Hypothalamus (tissue), 51 donors: Measurements from ENCODE around the gene MAML3.

Source experiments
- DNase-seq, 51 donors: peaks; one replicate each; lab custom pipeline; 2025; lab: John Stamatoyannopoulos, UW

MAML3 gene

DNA sequence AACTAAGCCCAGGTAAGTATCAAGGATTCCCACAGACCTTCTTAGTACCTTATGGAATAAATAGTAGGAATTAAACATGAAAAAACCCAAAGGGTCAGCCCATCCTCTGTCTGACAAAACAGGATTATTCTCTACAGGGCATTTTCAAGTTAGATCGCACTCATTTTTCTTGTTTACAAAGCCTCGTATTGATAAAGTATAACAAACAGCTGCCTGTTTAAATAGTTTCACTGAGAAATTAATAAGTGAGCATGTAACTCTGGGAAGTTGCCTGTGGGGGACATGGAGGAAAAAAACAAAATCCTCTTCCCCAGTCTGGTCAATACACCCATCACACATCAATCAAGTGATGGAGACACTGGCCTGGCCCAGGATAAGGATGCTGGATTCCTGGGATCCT, 48.5 kb downstream of the MAML3 start:
- no peak for DNase-seq

DNA sequence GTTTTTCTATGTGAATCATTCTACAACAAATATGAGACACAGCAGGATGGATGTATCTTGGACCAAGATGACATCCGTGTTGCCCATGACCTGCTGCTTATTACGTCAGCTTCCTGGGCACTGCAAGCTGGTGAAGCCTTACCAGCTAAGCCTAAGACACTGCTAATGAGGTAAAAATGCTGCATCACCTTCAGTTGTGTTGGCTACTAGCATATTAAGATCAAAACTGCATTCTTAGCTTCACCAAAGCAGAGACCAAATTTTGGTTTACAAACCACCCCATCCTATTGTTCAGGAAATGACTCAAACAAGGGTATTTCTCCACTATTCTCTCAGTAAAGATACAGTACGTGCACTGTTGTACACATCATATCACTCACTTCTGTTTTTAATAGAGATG, 50.3 kb downstream of the MAML3 start:
- DNase-seq = no peak

DNA sequence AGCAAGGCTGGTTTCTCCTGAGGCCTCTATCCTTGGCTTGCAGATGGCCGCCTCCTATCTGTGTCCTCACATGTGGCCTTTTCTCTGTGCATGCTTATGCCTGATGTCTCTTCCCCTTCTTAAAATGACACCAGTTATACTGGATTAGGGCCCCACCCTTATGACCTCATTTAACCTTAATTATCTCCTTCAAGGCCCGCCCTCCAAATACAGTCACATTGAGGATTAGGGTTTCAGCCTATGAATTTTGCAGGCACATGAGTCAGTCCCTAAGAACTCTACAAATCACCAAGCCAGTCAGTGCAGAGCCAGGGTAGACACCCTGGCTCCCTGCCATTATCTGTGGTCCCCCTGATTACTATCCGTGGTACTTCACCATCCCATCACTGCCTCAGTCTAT, 51.6 kb downstream of the MAML3 start:
- DNase-seq = no peak

DNA sequence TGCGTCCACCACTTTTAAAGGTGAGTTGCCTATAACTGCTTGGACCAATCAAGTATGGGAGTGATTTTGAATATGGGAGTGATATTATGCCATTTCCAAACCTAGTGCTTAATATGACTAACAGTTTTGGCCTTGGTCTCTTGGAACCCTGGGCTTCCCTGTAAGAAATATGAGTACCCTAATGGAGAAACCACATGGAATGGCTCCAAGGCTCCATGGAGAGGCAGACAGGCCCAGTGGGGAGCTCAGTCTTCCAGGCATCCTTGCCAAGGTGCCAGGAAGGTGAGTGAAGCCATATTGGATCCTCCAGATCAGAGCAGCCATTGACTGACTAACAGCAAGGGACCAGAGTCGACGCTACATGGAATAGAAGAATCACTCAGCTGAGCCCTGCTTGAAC, 53.2 kb downstream of the MAML3 start:
- DNase-seq = no peak

DNA sequence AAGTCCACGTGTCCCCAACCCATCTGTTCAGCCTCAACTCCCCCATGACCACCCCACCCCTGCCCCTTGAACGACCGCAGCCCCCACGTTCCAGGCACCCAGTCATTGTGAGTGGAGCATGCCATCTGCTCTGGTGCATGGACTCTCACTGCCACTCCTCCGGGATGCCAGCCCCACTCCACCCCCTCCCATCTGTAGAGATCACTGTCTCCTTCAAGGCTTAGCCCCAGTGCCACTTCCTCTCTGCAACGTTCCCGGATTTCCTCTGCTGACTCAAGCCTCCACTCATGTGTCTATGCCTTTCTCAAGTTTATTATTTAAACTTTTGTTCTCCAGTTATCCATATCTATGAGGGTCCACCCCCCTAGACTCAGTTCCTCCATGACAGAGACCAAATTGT, 54.0 kb downstream of the MAML3 start:
- DNase-seq = peak in 29 of 51 donors; percentile 4 to 61 (median 16)

DNA sequence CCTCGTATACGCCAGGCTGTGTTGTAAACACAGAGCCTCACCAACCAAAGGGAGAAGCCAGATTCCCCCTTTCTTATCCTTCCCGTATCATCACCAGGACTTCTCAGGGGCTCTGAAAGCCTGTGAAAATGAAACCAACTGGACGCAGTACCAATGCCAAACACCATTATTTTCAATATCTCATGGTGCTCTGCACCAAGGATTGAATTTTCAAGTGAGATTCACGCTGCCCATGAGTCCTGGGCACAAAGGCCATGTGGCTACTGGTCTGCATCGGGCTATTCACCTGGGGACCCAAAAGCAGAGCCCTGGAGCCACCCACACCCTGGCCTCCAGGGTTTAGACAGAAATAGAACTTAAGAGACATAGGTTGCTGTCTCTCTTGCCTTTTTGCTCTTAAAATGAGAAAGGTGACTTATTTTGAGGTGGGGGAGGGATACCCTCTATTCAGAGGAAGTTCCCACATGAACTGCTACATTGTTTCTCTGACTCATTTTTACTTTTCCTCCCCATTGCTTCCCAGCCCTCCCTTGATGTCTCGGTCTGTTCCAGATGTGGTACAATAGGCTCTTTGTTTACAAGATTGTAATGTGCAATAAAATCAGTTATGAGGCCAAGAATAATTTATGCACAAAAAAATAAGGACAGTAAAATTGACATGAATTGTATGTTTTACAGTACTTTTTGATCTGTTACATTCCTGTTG, 55.4 kb downstream of the MAML3 start:
- peak in 5 of 51 donors; percentile 2 to 40 (median 12) for DNase-seq

DNA sequence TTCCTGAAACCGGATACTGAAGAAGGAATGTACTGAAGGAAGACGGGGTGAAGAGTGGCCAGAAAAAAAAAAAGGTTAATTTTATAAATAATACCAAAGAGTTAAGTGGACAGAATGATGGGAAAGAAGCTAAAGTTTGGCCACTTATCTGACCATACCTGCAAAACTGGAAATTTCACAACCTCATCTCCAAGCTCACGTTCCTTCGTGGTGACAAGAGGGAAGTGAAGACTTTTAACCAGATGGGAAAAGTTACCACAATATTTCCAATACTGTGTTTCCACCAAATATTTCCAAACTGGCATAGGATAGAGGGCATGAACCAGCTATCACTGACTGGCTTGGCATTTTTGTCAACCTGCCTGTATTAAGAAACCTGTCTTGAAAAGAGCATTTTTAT, 56.4 kb downstream of the MAML3 start:
- no peak for DNase-seq

DNA sequence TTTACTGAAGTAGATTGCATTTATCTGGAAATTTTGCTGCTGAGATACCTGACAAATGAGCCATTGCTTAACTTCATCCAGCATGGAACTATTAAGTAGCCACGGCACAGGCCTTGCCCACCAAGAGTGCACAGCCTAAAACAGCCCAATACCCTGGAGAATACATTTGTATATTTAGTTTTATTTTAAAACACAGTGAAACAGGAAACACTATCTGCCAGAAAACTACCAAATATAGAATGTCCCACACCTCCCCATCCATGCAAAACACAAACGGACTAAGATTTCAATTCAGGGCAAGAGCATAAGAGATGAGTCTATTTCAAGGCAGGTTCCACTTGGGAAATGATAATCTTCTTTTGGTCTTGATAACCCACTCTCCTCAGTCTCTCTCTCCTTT, 57.1 kb downstream of the MAML3 start:
- DNase-seq = no peak

DNA sequence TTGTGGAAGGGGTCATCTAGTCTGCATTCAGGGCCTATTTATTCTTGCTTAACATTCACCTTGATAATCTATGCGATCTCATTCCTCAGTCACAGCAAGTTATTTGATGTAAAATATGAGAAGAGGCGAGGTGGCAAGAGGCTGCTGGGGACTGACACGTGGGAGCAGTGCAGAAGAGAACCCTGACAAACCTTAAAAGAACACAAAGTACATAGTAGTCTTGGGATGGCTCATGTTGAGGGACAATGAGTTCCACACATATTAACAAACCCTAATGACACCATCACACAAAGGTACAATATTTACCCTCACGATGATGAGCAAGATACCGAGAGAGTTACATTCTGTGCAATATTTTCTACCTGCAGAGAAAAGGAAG, 57.5 kb downstream of the MAML3 start:
- no peak for DNase-seq

DNA sequence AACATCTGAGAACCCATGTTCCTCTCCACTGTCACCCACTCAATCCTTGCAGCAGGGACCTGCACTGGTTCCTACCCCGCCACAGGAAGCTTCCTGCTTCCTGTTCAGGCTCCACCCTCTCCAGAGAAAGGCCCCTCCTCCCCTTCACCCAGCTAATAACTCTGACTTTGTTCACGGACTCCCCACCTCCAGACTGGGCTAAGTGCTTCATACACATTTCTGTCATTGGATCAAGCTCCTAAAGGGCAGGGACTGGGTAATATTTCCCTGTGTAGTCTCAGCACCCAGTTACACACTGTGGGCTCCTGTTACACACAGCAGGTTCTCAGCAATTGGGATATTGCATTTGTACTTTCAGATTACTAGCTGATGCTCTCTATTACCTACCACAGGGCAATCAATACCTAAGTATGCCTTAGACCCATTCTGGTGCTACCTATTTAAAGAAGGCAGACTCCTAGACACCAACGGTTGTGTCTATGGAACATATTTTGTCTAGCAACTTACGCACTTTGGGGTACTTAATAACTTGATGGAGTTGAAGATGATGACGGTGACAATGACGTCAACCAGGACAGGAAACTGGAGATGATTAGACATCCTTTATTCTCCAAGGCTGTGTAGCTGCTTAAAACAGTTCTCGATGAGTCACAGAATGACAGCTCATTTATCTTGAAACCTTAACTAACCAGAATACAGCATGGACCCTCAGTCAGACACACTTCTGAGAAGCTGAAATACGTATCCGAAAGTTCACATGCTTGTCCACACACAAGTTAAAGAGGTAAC, 58.1 kb downstream of the MAML3 start:
- DNase-seq = peak in 8 of 51 donors; percentile 2 to 25 (median 14)

DNA sequence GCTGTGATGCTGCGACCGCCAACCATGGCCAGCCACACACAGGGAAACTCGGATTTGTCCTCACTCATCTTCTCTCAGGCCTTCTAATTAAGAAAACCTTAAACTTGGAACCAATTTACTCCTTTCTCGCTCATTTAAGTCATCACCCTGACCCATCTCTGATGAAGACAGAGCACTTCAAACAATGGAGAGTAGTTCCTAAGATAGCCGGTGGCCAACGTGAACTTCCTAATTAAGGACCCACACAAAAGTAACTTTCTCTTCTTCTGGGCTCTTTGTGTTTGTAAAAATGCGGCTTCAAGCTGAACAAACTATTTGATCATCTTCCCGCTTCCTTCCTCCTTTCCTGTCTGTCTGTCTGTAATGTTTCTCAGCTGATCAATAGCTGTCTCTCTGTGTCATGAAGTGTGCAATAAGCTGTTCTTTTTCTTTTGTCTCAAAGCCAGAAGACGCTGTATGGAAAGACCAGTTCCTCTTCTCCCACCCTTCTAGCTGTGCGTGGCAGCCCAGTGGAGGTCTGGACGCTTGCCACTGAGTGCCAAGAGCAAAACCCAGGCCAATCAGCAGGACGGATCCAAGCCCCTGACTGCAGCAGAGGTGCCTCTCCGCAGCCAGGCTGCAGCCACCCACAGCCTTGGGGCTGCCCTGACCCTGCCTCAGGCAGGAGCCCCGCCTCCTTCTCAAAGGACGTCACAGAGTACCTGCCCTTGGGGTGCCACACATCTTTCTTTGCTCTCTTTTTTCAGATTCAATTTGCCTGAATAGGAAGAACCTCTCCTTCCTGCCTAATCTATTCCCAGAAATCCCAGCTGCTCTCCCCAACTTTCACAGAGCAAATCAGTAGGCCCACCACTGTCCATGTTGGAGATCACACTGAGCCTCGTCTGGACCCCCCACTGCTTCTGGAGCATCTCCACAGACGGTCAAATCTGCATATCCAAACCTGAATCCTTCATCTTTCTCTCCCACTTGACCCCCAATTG, 59.3 kb downstream of the MAML3 start:
- peak in 47 of 51 donors; percentile 6 to 70 (median 46) for DNase-seq

DNA sequence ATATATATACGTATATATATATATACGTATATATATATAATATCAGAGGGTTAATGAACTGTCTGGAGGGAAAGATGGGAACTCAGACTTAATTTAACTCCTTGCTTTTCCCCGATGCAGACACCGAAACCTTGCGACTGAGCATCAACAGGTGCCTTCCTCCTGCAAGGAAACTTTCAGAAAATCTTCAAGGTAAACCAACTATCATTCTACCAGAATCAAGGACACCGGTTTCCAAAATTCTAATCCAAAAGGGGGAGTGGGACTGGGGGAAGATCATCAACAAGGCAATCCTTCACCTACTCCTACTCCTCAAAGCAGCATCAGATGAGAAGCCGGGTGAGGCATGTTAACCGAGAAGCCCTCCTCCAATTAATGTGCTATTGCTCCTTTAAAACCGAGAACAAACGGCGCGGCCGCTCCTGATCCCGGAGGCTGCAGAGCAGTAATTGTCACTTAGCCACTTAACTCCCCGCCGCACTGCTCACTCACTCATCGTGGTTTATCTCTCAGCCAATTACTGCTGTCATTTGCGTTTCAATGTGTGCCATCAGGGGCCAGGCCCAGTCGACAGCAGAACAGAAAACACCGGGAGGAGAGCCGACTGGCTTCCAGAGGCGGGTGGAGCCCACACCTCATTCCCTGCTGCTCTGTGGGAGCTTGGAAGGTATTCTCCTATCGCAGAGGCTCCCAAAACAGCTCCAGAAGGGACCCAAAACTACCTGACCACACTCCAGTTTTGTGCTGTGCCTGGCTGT, 61.7 kb downstream of the MAML3 start:
- DNase-seq = peak in 33 of 51 donors; percentile 5 to 42 (median 17)

DNA sequence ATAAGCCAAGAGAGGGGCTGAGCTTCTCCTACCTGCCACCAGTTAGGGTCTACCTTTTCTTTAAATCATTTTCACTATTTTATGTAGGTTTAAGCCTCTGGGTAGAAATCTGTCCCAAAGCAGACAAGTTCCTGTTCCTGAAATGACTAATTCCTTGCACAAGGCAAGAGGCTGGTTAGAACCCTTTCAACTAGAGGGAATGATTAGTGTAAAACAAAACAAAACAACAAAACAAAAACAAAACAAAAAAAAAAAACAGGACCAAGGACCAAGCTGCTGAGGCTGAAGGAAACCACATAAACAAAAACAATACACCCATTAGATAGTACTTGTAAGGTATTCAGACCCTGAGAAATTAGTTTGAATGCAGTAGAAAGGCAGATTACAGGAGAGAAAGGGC, 62.7 kb downstream of the MAML3 start:
- no peak for DNase-seq

DNA sequence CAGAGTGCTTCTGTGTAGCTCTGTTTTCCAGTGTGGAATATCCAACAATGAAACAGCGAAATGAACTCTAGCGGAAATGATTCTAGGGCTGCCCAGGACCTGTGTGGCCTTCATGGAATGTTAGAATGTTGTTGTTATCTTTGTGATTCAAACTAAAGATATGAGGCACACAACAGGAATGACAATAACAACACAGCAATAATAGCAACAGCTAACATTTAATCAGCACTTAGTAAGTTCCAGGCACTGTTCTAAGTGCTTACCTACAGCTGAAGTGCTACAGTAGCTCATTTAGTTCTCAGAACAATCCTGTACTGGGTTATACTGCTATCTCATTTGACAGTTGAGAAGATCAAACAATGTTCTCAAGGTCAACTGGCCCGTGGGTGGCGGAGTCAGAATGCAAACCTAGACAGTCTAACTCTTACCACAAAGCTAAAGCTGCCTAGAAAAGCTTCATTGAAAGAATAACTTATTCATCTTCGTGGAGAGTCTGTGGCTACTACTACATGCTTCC, 63.7 kb downstream of the MAML3 start:
- DNase-seq = no peak

DNA sequence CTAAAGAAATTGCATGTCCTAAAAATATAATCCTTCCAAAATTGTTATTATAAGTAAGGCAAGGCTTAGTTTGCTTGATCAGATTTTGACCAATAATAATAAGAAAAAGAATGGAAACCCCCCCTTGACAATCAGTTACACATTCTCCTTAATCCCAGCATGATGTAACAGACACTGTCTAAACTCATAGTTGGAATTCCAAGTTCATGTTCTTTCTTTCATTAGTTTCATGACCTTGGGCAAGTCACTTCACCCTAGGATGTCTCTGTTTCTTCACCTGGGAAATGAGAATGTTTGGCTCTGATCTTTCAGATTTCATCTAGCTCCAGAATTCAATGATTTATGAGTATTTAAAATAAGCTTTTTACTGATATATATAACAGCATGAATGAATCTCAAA, 64.8 kb downstream of the MAML3 start:
- no peak for DNase-seq

DNA sequence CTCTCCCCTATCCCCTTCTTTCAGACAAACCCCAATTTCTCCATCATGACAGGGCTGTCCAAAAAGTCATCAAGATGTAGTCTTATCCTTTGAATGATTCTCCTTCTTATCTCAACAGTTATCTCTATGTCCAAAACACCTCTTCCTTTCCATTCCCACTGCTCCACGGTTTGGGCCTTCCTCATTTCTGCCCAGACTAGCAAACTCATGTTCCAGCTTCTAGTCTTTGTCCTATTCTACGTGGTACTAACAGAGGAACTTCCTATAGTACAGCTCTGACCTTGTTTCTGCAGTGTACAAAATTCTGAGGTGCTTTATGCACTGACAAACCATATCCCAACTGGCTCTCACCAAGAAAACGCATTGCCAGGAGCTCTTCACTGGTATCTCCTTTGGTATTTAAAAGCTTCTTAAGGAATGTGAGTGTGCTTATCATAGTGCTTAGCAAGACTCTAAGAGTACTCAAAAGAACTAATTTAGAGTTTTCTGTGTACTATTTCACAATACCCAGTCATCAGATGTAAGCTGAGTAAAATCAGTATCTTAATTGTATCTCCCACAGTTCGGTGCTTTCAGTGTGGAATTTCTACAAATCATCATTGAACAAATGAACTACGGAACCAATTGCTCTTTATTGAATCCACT, 65.5 kb downstream of the MAML3 start:
- DNase-seq = no peak

DNA sequence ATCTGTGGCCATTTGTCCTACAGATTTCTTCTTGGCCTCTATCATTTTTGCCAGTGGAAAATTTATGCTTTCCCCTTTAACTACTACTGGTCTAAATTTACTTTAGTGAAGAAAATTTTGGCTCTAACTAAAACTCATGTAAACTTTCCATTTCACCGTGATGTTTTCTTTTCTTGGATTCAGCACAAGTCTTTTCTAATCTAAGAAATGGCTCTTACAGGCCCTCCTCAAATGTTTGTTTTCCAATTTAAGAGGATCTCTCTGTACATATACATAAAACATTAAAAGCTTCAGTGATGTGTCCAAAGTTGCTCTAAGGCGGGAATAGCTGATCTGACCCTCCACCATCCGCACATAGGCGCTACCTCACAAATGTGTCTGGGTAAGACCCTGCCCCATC, 68.1 kb downstream of the MAML3 start:
- no peak for DNase-seq

DNA sequence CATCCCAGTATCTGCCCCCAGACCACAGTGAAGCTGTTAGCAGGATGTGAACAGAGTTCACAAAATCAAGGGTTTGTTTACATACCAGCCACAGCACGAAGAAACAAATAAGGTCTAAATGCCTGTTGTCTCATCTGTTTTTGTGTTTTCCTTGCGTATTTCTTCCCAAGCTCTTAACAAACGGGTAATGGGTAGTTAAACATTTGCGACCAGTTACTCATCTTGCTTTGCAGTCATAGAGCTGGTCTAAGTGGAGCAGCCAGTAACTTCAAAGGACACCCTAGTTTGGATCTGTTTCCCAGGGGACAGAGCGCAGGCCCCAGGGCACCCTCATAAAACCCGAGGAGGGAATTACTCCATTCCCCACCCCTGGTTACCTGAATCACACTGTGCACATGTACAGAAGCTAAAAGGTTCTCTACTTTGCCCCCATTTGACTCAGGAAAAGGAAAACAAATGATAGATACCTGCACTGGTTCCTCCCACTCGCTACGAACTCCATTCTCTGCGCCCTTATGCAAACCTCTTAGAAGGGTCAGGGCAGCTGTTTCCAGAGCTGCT, 68.8 kb downstream of the MAML3 start:
- no peak for DNase-seq

DNA sequence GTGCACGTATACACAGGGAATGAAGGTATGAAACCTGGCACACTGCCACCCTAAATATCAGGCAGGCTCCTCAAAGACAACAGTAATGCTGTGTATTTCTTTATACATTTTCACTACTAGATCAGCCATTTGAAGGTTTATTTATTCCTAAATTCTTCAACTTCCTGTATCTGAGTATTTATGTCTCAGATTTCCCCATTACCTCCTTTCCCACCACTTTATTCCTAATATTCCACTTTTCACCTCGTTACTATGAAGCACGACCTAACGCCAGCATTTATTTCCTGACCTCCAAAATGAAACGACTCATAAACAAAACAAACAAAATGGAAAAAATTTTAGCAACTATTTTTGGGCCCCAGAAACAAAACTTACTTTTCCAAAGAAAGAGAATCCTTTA, 69.6 kb downstream of the MAML3 start:
- DNase-seq = no peak
